Fibroblast of villous mesenchyme (primary cell): ENCODE measurements around the gene ANKS1B. TPM values are rescaled to one million over a fixed set of nuclear protein-coding genes. Genes with fewer than 3 reads are reported as not detected.

Source experiments
- DNase-seq: peaks from one replicate; pipeline ENCODE4 v3.0.0-alpha.2; 2010; ENCODE audit warnings: low read depth
- H3K4me3 ChIP-seq: 2 replicates; pipeline ENCODE4 v1.5.1; 2011; ENCODE audit warnings: low read depth, mild to moderate bottlenecking, low read length
- CTCF ChIP-seq: IDR thresholded peaks from 2 replicates; pipeline ENCODE4 v1.5.1; 2012; ENCODE audit warnings: low read depth, mild to moderate bottlenecking, low read length; ENCODE audit not compliant: insufficient read depth
- total RNA-seq: library from RNA; depleted of rRNA; stranded (reverse); fragments of >200 nt; gene quantifications from 2 replicates; pipeline ENCODE4 v1.2.3, GENCODE V29; 2012

Gene ANKS1B
- total RNA-seq, 1 donor, result 0.86 TPM

GRCh38 chr12:98893675-98894411 is 1090.9 kb downstream of the ANKS1B start:
- H3K4me3 ChIP-seq, result no peak overlapping the region
- no peak for DNase-seq
- TF ChIP-seq CTCF, result no peak

GRCh38 chr12:98893126-98893674 is 1091.5 kb downstream of the ANKS1B start:
- no peak for DNase-seq
- H3K4me3 ChIP-seq, result no peak overlapping the region
- TF ChIP-seq CTCF, result no peak

- H3K4me3 ChIP-seq, result no peak overlapping the region
- TF ChIP-seq CTCF, result no peak
- DNase-seq, result no peak
These were observed 1099.0 kb downstream of the ANKS1B start for GRCh38 chr12:98885778-98886177.

GRCh38 chr12:98883231-98883630 is 1101.5 kb downstream of the ANKS1B start:
- no peak for DNase-seq
- TF ChIP-seq CTCF, result no peak
- no peak overlapping the region for H3K4me3 ChIP-seq

- DNase-seq, result no peak
- TF ChIP-seq CTCF, result no peak
- no peak overlapping the region for H3K4me3 ChIP-seq
These were observed 1102.2 kb downstream of the ANKS1B start for GRCh38 chr12:98882526-98882925.

- no peak for TF ChIP-seq CTCF
- no peak overlapping the region for H3K4me3 ChIP-seq
- DNase-seq, result no peak
These were observed 1111.0 kb downstream of the ANKS1B start for GRCh38 chr12:98873776-98874175.
